GM19324 (cell line): ENCODE measurements around the gene TMEM212.
"Not testable (repeated sequence)": the region's sequence is repeated elsewhere in the genome, so short reads cannot be mapped to it uniquely, and the experiment has no call there.

Source experiments
- ATAC-seq: cut with Tn5 transposase; IDR thresholded peaks from one replicate; pipeline ENCODE4 v1.9.1; 2021; ENCODE audit warnings: mild to moderate bottlenecking, moderate library complexity; ENCODE audit not compliant: unreplicated experiment, low FRiP score

Gene TMEM212

DNA sequence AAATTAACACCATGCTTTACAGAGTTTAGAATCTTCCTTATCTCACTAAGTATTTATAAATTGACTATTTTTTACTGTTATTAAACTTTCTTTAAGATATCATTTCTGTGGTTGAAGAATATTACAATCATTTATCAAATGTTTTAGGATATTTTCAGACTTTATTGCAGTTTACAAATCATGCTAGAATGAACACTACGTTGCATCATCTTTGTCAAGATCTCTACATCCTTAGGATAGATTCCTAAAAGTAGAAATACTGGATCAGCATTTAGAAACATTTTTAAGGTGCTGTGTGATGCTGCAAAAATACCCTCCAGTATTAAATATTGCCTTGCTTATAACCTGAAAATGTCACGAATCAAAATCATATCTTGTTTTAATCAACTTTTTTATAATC lies 30.3 kb upstream of the TMEM212 start:
- ATAC-seq, result no peak

DNA sequence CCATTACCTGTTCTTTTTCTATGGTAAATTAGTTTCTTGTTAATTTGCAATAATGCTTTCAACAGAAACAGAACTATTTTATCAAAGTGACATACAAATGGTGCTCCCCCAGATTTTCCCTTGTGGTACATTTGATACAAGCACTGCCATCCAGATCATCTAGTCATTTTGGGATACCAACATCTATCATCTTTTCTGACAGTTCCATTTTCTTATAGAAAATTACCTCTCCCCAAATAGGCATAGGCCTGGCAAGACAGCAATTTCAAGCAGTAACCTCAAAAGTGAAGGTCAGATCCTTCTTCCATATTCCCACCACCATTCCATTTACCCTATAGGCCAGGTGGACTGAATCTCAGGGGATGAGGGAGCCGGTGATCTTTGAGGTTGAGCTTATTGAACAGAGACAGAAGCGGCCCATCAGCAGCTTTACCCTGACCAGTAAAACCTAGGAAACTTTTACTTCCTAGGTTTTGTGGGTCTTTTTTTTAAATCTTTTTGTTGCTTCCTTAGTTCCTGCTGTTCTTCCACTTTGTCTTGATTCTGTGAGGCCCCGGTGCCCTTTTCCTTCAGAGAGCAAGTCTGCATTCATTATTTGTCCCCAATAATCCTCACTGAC lies 29.8 kb upstream of the TMEM212 start:
- no peak for ATAC-seq

DNA sequence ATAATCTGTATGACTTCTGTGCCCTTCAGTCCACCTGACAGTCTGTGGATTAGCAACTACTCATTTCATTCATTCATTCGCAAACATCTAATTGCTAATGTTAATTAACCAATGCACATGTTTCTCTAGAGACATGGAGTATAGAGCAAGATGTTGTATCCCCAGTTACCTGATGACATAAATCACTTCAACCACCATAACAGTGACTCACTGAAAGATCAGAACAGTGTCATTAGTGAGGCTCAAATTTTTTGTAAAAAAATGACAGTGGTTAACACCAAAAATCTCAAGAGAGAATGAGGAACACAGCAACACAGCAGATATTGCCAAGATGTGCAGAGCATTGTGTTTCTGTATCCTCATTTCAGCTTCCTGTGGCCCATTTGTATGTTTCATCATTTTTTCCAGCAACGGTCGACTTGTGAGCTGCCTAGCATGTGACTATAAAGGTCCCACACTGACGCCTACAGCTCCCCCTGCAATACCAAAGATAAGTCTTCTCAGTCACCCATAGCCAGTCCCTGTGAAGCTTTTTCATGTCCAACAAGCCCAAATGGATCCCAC lies 29.2 kb upstream of the TMEM212 start:
- ATAC-seq, result no peak

DNA sequence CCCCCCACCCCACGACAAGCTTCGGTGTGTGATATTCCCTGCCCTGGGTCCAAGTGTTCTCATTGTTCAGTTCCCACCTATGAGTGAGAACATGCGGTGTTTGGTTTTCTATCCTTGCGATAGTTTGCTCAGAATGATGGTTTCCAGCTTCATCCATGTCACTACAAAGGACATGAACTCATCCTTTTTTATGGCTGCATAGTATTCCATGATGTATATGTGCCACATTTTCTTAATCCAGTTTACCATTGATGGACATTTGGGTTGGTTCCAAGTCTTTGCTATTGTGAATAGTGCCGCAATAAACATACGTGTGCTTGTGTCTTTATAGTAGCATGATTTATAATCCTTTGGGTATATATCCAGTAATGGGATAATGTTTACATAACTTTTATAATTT lies 28.5 kb upstream of the TMEM212 start:
- ATAC-seq, result not testable (repeated sequence)

DNA sequence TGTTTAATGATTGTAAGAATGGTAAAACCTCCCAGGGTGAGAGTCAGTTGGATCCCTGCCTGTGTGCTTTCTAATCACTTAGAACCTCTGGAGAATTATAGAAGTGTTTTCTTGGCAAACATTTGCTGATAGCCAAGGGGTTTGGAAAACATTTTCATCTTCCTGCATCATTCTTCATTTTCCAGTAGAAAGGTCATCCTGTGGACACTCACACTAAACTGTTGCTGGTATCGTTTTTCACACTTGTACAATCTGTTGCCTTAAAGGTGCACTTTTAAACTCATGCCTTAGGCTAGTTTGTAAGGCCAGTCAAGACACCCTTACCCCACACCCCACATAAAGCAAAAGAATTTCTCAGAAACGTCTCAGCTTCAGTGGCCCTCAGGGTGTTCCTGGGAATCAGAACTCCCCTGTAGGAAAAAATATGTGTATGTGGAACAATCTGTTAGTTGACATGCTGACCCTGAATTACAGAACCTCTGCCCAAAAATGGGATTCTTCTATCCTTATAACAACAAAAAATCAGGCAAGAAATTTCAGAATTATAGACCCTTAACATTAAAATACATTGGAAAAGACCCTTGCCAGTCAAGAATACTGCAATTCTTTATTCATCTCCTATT lies 27.1 kb upstream of the TMEM212 start:
- no peak for ATAC-seq

DNA sequence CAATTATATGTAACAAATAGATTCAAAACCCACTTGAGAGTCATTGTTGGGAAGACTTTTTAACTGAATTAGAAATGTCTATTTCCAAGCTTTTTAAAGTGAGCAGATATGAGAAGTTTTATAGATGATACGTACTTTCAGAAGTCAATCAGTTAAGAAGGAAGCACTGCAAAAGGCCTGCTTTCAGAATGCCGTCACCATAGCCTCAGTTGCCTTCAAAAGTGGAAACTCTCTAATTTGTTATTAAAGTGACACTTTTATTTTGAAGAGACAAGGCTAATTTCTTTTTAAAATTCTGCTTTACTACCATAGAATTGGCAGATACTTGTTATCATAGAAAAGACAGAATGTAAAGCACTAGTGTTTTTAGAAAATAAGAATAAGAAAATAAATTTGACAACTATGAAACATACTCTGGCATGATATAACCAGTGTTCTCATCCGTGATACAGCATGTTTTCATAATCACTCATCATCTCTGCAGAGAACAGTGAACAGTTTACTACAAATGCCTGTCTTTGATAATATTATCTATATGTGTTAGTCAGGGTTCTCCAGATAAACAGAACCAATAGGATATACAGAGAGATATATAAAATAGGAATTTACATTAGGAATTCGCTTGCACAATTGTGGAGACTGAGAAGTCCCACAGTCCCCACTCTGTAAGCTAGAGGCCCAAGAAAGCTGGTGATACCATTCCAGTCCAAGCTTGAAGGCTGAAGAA lies 25.9 kb upstream of the TMEM212 start:
- ATAC-seq, result no peak

DNA sequence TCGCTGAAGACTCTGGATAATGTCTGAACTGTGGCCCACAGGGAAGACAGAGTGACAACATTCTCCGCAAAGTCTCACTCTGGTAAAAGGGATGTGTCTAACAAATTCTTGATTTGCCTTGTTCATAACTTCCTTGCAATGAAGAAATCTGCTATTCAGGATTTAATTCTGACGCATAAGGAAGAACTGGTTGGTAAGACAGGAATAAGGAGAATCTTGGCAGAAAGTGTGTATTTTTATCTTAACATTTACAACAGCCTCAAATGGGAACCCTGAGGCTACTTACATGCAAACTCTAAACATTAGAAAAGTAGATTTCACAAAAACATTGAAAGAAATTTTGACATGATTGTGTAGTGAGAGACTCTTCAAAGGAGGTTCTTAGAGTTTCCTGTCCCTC lies 22.1 kb upstream of the TMEM212 start:
- no peak for ATAC-seq

DNA sequence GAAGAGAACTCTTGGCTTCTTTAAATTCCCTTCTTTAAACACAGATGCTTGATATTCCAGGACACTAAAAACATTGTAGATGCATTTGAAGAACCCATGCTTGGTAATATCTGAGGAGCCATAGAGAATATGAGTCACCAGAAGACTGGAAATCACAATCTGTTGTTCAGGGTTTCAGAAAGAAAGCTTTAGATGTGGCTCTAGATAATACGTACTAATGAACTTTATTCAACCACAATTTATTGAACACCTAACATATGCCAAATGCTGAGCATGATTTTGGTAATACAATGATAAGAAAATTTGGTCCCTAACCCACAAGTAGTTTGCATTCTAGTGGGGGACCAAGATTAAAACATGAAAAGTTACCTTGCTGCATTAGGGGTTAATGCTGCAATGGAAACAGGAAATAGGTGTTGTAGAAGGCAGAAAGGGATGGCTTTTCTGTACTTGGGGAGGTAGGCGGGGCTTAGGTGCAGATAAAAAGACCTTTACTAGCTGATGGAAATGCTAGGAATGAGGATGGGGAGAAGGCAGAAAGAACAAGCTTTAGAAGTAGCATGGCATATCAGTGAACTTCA lies 21.3 kb upstream of the TMEM212 start:
- no peak for ATAC-seq

DNA sequence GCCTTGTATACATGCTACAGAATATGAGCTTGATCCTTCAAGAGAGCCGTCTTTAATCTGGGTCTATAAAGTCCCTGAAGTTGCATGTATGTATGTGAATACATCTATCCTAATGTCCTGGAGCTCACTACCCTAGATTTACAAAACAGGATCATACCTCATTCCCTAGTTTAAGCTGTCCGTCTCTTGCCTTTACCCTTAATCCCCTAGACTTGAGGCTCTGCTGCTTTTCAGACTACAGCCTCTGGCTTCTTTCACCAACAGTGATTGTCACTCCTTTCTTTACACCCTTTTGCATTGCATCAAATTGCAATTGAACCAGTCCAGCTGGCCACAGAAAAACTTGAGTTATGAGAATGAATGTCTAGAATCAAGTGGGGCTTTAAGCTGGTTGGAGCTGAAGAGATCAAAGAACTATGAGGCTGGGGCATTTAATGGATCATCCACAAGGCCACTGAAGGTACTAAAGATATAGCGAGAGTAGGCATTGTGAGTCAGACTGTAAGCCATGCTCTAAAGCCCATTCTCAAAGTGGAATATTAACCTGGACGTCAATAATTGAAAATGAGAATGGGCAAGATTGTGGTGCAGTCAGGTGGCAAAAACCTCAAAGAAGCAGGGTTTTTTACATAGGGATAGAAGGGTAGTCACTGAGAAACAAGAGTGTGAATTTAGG lies 20.6 kb upstream of the TMEM212 start:
- peak; percentile 66 for ATAC-seq

DNA sequence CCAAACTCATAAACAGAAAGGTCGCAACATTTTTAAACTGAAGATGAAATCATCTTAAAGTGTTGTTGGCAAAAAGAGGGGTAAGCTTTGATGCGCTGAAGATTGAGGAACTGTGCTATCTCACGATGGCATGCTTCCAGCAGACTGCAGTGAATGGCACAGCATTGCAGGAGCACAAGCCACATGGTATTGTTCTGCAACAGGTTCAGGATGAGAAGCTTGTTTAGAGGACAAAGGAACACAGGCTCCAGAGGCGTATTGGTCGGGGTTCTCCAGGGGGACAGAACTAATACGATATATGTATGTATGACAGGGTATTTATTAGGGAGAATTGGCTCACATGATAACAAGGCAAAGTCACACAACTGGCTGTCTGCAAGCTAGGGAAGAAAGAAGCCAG lies 19.0 kb upstream of the TMEM212 start:
- no peak for ATAC-seq

DNA sequence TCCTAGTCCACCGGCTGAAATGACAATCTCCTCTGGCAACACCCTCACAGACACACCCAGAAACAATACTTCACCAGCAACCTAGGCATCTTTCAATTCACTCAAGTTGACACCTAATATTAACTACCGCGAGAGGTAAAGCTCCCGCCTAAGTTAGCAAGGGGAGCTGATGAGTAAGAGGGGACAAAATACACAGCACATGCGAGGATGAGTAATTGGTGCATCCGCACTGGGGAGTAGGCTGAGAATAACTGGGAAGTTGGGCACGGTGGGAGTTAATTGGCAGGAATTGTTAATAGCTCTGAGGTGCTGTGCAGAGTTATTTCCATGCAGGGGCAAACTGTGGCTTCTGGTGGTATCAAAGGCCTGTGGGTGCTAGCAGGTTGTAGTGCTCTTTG lies 18.3 kb upstream of the TMEM212 start:
- no peak for ATAC-seq

DNA sequence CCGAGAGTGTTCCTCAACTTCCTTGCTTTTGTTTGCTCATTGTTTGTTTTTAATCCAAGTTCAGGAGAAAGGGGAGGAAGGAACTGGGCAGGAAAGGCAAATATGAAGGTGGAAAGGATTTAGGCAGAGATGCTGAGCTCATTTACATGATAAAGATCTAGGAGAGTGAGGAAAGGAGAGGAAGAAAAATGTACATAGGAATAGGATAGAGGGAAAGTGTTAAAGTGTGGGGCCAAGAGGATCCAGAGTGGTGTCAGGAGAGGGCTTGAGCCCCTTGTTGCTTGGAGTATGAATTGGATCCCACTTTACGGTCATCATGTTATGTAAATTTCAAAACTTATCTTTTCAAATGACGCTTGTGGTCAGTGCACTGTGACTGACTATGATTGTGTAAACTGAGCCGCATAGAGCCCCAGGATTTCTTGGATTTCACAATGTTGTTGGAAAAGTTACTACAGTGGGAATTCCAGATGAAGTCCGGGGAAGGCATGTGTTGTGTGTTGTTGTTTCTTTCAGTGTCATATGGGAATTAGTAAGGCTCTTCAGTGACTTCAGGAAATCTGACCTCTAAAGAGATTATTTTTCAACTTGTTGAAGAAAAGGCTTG lies 17.8 kb upstream of the TMEM212 start:
- ATAC-seq, result no peak

DNA sequence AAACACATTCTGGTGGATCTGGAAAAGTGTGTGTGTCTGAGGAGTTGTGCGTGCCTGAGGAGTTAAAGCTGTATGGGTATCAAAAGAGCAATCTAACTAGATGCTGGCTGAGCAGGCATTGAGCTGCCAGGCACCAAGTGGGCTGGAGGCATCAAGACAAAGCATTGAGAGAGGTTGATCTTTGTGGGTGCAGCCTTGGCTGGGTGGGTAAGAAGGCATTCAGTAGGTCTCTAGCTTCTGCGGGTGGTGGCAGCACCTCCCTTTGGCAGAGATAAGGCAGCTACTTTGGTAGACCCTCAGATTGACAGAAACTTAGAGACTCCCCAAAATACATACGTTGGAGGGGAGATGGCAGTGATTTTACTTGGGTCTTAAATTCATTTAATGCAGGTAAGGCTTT lies 15.8 kb upstream of the TMEM212 start:
- ATAC-seq, result no peak

DNA sequence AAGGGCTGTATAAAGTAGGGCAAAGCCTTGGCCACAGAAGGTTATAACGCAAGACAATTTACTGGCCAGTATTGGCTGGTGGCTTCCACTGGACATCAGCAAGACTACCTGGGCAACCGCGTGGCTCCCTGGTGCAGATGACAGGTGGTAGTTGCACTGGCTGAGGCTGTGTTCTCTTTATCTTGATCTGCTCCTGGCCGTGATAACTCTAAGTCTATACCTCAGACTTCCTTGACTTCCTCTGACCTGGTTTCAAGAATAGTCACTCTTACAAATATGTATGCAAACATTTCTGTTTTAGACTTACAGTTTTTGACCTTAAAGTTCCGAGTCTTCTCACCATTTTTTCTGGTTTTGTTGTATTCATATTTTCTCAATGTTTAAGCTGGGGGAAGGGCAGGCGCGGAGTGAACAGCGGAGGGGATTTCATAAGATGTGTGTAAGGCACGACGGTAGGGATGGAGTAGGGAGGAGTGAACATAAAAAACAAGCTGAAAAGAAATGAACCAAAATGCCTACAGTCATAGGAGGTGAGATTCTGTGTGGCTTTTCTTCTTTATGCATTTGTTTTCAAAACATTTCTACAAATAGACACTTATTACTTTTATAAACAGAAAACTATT lies 15.2 kb upstream of the TMEM212 start:
- ATAC-seq, result no peak

DNA sequence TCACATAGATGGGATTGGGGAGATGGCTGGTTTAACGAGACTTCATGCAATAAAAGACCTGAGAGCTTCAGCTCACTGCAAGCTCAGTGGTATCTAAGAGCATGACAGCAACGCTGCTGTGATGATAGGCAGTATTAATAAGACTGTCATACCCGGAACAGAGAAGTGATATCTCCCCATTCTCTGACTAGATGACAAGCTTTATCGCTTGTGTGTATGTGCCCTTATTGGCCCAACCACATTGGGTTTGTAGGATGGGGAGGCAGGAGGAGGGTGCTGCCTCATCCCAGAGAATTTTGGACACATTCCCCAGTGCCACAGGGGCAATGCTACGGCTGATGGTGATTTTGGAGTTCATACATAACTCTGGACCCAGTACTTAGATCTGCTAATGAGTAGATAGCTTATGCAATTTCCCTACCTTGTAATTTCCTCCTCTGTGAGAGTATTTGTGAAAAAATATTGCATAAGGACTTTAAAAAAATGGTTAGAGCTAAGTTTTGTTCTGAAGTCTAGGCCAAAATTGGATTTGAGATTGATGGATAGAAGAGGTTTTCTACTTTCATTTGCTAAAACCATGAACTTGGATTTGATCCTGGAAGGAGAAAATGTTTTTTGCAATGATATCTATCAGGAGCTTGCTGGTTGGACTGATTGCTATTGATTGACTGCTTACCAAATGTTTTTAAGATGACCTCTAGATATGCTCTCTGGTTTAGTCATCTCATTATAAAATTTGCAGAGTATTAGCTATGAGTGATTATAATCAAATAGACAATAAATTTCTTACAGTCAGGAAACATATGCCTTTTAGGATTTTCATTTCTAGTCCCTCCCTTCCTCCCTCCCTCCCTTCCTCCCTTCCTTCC lies 14.0 kb upstream of the TMEM212 start:
- ATAC-seq, result no peak

DNA sequence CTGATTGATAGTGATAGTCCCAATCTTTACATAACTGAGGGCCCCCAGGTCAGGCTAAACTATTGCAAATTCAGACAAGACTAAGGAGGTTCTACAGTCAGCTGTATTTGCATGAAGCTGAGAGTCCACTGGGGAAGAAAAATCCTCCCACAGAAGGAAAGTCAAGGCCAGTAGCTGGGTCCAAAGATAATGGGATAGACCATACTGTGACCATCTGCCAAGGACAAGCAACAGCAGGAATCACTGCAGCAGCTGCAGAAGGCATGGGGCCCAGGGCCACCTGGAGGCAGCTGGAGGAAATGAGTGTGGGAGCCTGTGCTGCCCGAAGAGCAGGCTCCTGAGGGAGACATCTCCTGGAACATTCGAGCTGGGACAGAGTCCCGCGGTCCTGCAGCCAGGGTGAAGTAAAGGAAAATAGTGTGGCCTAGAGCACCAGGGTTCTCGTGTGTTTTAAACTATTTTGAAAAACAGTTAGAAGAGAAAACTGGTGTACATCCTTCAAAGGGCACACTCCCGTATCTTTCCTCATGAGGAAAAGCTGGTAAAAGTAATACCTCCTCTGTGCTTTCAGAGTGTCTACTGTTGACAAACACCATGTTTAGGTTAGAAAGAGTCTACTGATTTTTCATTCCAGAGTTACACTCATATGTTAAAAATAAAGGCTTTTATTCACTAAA lies 13.2 kb upstream of the TMEM212 start:
- peak; percentile 45 for ATAC-seq

DNA sequence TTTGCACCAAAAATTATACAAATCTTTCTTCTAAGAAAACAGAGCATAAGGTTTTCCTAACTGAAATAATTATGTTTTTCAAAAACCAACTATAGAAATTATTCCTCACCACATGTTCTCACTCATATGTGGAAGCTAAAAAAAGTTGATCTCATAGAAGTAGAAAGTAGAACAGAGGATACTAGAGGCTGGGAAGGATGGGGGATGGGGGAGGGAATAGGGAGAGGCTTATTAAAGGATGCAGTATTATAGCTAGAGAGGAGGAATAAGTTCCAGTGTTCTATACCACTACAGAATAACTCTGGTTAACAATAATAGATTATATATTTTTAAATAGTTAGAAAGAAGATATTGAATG lies 12.7 kb upstream of the TMEM212 start:
- ATAC-seq, result no peak

DNA sequence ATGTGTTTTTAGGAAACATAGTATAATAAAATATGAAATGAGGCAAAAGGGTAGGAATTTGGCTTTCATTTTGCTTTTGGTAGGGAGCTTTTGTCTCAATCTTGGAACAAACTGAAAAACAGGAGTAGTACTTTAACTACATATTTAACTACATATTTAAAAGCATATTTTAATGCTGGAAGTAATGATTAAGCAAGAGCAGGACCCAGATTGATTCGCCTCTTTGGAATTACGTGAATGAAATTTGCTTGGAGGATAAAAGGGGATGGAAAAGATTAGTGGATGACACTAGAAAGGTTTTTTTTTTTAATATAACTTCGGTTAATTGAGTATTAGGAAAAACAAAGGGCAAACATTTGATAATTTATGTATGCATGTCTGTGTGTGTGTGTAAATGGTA lies 11.2 kb upstream of the TMEM212 start:
- ATAC-seq, result no peak

DNA sequence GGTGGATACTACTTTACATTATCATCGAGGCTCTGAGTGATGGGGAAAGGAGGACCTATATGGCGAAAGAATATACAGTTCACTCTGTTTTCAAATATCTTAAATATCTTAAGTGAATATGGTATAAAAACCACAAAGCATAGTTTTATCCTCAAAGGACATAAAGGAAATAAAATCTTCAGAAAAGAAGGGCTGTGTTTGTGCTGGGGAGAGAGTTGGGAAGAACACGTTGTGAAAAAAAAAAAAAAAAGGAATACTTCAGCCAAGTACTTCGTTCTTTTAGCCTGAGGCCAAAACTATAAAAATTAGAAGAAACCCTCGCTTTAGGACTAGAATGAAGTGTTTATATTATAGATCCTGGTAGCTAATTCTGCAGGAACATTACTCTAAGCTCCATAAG lies 10.2 kb upstream of the TMEM212 start:
- no peak for ATAC-seq
